GM19239 (cell line): ENCODE results near the gene ZFAND3.

ENCODE experiments used
- DNase-seq: peaks from one replicate; pipeline ENCODE4 v3.0.0; 2011; ENCODE audit warnings: low spot score; ENCODE audit not compliant: insufficient read length
- FAIRE-seq: peaks from 2 replicates; lab custom pipeline; 2011; peaks lifted over from hg19 to GRCh38; lab: Jason Lieb, UNC

The ZFAND3 gene

DNA sequence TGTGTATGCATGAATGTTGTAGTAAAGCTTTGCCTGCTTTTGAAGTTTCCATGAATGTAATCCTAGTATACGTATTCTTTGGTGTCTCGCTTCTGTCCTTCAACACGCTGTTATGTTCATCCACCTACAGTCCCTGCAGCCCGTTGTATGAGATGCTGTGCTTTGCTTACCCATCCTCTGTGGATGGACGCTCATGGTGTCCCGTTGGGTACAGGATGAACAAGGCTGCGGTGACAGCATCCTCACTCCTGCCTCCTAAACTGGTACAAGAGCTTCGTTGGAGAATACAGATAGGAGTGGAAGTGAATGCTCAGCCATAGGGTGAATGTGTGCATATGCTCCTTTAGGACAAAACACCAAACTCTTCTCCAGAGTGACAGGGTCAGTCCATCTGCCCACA is 366.2 kb downstream of the ZFAND3 start:
- no peak for FAIRE-seq

DNA sequence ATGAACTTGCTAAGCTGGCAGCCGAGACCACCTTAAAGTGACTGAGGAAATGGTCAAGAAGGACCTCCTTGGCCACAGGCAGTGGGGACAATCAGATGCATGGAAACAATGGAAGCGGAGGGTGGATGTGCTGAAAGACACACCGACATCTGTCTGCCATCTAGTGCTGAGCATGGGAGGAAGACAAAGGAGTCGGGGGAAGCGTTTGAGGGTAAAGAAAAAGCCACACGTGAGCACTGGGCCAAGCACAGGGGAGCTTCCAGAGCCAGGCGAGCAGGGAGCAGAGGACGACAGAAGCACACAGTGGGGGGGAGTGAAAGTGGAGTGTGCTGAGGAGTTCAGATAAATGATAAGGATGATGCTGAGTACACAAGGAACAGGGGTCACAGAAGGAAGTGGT is 367.8 kb downstream of the ZFAND3 start:
- no peak for DNase-seq
- FAIRE-seq = no peak

More for the DNA sequence above, 366.2 kb downstream of the ZFAND3 start:
- no peak for DNase-seq

DNA sequence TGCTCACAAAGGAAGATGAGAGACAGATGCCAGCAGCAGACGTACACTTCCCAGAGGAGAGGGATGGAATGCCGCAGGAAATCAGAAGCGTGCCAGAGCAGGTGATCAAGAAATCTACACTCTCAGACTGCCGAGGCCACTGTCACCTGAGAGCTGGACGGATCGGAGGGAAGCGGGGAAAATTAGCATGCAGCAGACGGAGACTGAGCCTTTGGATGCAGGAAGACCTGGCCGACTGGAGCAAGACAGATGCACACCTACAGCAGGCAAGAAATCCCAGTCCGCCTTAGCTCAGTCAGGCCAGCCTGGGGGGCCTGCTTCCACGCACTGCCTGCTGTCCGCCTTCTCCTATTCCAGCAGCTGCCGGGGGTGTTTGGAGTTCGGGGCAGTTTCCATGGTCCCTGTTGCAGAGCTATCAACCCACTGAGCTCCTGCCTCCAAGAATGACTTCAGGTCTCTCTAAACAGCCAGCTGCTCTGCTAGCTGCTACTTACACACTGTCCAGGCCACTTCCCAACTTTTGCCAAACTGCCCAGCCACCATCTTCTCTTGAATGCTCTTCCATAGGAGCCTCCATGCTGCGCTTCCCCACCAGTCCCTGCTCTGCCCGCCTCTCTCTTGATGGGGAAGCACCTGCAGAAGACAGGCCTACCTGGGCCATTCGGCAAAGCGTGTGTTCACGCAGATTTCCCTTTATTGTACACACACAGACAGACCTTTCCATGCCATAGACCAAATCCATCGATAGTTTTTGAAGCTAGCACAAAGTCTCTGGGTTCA is 368.5 kb downstream of the ZFAND3 start:
- FAIRE-seq (no peak), DNase-seq (no peak)

DNA sequence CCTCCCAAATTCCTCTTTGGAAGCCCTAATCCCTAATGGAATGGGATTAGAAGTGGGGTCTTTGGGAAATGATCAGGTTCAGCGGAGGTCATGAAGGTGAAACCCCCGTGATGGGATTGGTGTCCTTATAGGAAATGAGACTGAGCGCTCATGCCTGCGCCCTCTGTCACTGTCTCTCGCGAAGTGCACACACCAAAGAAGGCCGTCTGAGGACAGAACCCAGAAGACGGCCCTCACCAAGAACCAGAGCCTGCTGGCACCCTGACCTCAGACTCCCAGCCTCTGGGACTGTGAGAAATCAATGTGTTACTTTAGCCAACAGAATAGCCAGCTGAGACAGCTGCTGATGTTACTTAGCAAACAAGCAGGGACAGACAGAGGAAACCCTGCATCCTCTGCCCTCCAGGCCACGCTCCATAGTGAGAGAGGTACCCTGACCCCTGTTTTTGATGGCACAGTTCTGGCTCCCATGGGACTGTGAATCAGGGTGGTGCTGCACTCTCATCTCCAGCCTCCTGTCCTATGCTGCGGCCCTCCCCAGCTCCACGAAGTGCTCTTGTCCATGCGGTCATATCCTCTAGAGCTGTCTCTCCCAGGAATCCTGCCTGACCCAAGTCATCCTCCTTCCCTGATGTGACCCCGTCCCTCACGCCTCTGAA is 369.3 kb downstream of the ZFAND3 start:
- DNase-seq (no peak), FAIRE-seq (no peak)

GRCh38 chr6:38191418-38191817 is 371.9 kb downstream of the ZFAND3 start:
- DNase-seq (no peak), FAIRE-seq (no peak)

- no peak for FAIRE-seq
- no peak for DNase-seq
Measured at GRCh38 chr6:38192011-38192410, 372.5 kb downstream of the ZFAND3 start.

DNA sequence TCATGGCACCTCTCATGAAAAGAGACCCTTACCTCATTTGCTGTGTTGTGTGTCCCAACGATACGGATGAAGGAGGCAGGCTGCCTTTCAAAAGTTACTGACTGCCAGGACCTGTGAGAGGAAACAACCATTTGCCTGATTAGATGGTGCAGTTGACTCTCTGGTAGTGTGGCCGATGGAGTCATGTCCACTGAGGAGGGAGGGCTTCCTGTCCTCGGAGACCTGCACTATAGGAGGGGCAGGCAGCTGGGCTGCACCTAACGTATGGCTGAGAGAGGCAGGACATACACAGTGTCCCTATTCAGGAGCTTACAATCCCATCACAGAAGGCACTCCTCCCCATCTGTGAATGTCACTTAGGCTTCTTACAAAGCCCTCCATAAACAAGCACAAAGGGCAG is 373.0 kb downstream of the ZFAND3 start:
- DNase-seq = no peak
- no peak for FAIRE-seq

DNA sequence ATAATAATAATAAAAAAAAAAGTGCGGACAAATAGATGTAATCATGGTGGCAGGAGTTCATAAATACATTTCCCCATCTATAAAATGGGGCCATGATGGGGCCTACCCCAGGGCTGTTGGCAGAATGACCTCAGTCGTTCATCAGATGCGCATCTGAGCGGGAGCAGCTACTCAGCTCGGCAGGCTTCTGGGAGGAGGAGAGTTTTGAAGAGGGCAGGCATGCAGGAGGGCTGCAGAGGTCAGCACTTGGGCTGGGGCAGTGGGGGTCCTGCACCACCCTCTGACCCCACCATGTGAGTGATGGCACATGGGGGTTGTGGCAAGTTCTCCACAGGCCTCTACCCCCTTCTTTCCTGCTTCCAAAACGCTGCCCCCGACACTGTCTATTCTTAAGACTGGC is 373.5 kb downstream of the ZFAND3 start:
- FAIRE-seq (no peak), DNase-seq (no peak)

DNA sequence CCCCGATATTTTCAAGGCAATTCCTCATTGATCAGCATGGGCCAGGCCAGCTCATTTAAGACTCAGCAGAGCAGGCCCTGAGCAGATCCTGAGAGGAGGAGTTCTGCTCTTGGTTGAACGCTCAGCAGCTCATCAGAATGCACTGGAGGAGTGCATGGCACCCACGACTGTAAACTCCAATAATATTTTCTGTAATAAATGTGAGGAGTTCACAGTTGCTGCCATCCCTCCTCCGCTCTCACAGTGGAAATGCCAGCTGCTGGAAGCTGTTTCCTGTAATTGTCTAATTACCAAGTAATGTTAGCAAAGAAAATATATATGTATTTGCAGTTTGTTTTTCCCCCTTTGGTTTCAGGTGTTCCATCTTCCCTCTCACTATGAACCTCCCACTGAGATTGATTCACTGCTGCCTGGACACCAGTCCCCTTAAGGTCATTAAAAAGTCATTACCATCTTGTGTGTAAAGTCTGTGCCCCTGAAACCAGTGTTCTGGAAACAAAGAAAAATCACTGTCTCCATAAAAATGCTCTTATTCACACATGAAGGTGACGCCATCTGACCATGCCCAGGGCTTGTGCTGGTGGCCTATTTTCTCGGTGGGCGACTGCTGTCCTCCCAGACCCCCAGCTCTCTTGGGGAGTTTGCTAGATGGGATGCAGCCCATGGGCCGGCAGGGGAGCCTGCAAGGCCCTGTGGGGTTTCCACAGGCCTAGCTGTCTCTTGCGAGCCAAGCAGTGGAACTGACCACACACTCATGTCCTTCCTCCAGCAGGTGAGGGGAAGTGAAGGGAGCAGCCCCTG is 374.2 kb downstream of the ZFAND3 start:
- DNase-seq (no peak), FAIRE-seq (no peak)

- FAIRE-seq = no peak
- DNase-seq = no peak
Measured at GRCh38 chr6:38194282-38194572, 374.7 kb downstream of the ZFAND3 start.

GRCh38 chr6:38194589-38194988 is 375.1 kb downstream of the ZFAND3 start:
- DNase-seq (no peak), FAIRE-seq (no peak)

DNA sequence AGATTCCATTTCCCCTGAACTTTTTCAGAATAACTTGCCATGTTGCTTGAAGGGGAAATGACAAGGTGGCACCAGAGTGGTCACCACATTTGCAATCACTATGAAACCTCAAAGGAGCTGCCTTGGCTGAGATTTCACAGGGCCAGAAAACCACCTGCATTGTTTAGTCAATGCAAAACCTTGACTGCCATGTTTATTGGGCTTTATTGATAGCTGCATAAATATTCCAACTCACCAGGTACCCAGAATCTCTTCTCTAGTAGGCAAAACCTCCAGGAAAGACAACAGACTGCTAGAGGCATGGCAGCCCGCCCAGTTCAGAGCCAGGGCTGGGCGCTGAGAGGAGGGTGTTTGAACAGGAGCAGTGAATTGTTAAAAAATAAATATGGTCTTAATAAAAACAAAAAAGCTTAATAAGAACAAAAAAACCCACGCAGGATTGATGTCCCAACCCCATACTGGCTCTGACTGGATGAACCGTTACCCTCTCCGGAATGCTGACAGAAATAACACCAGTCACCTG is 375.6 kb downstream of the ZFAND3 start:
- FAIRE-seq = no peak
- DNase-seq = no peak

GRCh38 chr6:38198219-38198618 is 378.7 kb downstream of the ZFAND3 start:
- FAIRE-seq = no peak
- DNase-seq = no peak
